Measurements from ENCODE around the gene KDM8. TPM values are rescaled to one million over a fixed set of nuclear protein-coding genes. Genes with fewer than 3 reads are reported as not detected.

The KDM8 gene
- 3.4 and 4.8 TPM in 2 replicates for total RNA-seq

DNA sequence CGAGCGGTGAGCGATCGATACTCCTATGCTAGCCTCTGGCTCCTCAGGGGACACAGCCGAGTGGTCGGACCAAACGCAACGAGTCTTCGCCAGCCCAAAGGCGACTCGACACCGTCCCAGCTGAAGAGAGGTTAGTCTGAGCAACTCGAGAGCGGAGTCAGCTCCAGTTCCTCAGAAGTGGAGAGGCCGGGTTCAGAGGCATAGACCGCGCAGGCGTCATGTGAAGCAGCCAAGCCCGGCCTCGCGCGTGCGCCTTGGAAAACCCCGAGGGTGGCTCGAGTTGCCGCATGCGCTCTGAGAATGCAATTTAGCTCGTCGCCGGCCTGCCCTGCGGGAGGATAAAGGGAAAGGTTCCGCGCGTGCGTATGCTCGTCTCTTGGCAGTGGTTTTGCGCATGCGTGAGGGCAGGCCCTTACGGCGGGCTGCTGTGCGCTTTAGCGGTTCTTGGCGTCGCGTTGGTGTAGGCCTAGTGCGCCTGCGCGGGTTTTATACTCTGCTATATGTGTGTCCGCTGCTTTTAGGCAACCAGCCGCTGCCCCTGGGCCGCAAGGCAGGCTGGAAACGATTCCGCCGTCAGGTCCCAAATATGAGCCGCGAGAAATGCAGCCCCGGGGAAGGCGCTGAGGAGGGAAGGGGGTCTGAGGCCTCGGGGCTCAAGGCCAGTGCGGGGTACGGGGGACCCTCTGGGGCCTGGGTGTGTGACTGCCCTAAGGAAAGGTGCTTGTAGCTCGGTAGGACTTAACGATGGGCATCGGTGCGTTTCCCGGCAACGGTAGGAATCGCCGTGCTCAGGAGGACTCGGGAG lies at the start of gene KDM8:
Gene KDM8, plus strand, starts transcription at position 20 of the 805 bp plus-strand sequence. CDS start 6,598 bp downstream, outside the sequence.

DNA sequence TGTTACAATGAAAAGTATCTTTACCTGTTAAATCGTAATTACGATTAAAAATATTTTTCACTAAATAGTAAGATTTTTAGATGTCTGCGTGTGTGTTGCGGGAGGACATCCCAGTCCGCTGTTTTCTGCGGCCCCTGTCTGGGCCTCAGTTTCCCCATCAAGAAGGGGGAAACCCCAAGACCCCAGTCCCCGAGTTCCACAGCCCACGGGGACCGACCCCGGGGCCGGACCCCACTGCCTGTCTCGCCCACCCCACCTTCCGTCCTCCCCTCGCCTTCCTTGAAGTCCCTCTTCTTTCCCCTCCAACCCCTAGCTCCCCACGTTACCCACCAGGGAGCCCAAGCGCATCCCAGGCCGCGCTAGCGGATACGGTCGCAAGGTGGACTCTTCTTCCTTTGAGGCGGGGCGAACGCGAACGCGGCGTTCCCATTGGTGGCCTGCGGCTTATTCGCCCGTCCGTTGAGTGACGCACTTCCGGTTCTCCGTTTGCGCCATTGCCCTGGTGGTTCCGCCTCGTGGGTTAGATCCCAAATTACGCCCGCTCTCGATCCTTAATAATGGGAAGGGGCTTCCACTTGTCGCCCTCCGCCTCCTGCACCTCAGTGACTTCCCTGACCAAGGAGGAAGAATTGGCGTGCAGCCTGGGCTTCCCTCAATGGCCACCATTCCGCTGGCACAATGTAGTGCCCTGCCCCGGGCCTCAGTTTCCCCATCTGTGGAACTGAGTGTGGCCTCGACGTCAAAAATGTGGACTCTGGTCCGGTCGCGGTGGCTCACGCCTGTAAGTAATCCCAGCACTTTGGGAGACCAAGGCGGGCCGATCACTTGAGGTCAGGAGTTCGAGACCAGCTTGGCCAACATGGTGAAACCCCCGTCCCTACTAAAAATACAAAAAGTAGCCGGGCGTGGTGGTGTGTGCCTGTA lies 65.3 kb downstream of the KDM8 start, which contains the start of gene NSMCE1:
Gene NSMCE1, minus strand, starts transcription at position 397 of the 924 bp plus-strand sequence. CDS start 11,202 bp downstream, outside the sequence.

Other genes starting within 250 kb of the KDM8 start
- not detected in 2 replicates for gene C16orf82, start 136.6 kb upstream of the KDM8 start, total RNA-seq
- 97.2 and 153 TPM in 2 replicates for gene NSMCE1, start 65.2 kb downstream of the KDM8 start, total RNA-seq
- gene IL4R, start 110.4 kb downstream of the KDM8 start, total RNA-seq = 15.2 and 15.5 TPM in 2 replicates
- gene IL21R, start 198.6 kb downstream of the KDM8 start, total RNA-seq = 5.2 and 12.2 TPM in 2 replicates

Data from uterine smooth muscle cell (primary cell).